Heart left ventricle (tissue), 16 donors: ENCODE measurements around the gene NARF. TPM values are rescaled to one million over a fixed set of nuclear protein-coding genes. Genes with fewer than 3 reads are reported as not detected.
A peak's percentile ranks its signal among the peaks of the same experiment; 100 is the strongest.

ENCODE experiments used
- ATAC-seq, 4 donors: fragments of 200-7000 bp; cut with Tn5 transposase; one replicate each; pipeline ENCODE4 v1.9.1; 2020 to 2022; ENCODE audit warnings: moderate library complexity in 4 of 4, mild to moderate bottlenecking in 3 of 4, moderate number of reproducible peaks in 1 of 4
- DNase-seq, 5 donors: peaks; one replicate each; pipeline ENCODE4 v3.0.0-alpha.2; 2020
- H3K27ac ChIP-seq, 12 donors: fragments of 200-600 bp; sonication (generic) in 4 of 12; one replicate each; pipeline versions ENCODE4 v1.5.0 to v1.8.0; 2016 to 2022; ENCODE audit warnings: mild to moderate bottlenecking in 2 of 12
- H3K27me3 ChIP-seq, 9 donors: fragments of 200-600 bp; sonication (generic) in 2 of 9; one replicate each; pipeline versions ENCODE4 v1.5.1 to v1.8.0; 2016 to 2022; ENCODE audit warnings: mild to moderate bottlenecking in 3 of 9
- H3K36me3 ChIP-seq, 9 donors: fragments of 200-600 bp; sonication (generic) in 2 of 9; one replicate each; pipeline versions ENCODE4 v1.5.0 to v1.8.0; 2018 to 2022; ENCODE audit warnings: mild to moderate bottlenecking in 2 of 9
- H3K4me1 ChIP-seq, 12 donors: fragments of 200-600 bp; sonication (generic) in 4 of 12; one replicate each; pipeline versions ENCODE4 v1.5.0 to v1.8.0; 2016 to 2022; ENCODE audit warnings: mild to moderate bottlenecking in 3 of 12
- H3K4me3 ChIP-seq, 12 donors: fragments of 200-600 bp; sonication (generic) in 4 of 12; one replicate each; pipeline versions ENCODE4 v1.5.0 to v1.8.0; 2017 to 2022; ENCODE audit warnings: mild to moderate bottlenecking in 9 of 12, moderate library complexity in 4 of 12
- H3K9me3 ChIP-seq, 12 donors: fragments of 200-600 bp; sonication (generic) in 4 of 12; one replicate each; pipeline versions ENCODE4 v1.5.0 to v1.8.0; 2016 to 2022; ENCODE audit warnings: mild to moderate bottlenecking in 1 of 12
- CTCF ChIP-seq, 12 donors: fragments of 200-600 bp; sonication (generic) in 4 of 12; IDR thresholded peaks; one replicate each; pipeline versions ENCODE4 v1.5.0 to v1.8.0; 2018 to 2022; ENCODE audit warnings: antibody characterized with exemption in 12 of 12, mild to moderate bottlenecking in 5 of 12
- POLR2A ChIP-seq, 2 donors: fragments of 450-650 bp; IDR thresholded peaks; one replicate each; pipeline ENCODE4 v1.6.1; 2017; ENCODE audit warnings: antibody characterized with exemption in 2 of 2, mild to moderate bottlenecking in 2 of 2, moderate library complexity in 2 of 2
- WGBS, 4 donors: extraction: QIAGEN DNeasy Blood & Tissue Kit in 2 of 4; methylation state at CpG; one replicate each; pipeline versions ENCODE4 v1.1.5 to v1.1.7; 2013 to 2018; 5-methylcytosine and 5-hydroxymethylcytosine counted together
- intact Hi-C, 10 donors: fragments of 100-400 bp; cut with DNase I; formaldehyde crosslinking; loops; one replicate each; pipeline versions ENCODE4 v1.11.1 to v1.14.2; 2022
- polyA plus RNA-seq, 2 donors: library from polyadenylated mRNA; stranded (reverse); fragments of 200-250 nt; gene quantifications; one replicate each; pipeline ENCODE4 v1.2.3, GENCODE V29; 2013
- total RNA-seq, 9 donors: library from RNA; depleted of rRNA in 2 of 9; stranded (reverse); fragments of >200 nt in 2 of 9; fragmentation: NEBNext Ultra II Directional in 3 of 9; extraction: Animal tissue kit (Norgen Biotek cat#: 25700) in 3 of 9; gene quantifications; one replicate each; pipeline versions ENCODE4 v1.1.0 to v1.2.4, GENCODE V29; 2016 to 2023
- donor health status: ischemic (EF 13 %, LVEDD 7.1; RV severe dilation, severe dysfunction).
- donor health status: healthy with polysubstance abuse.
- donor health status: DM: no; HTN: yes; CAD: no.
- donor health status: DM: no; HTN: no; CAD: no.
- donor health status: ischemic (EF 25% LVEDD 6.9; RV normal size, moderate dysfunction).
- donor health status: ischemic (EF 25% LVEDD 5.7; RV mildly dilated, moderate dysfunction).
- donor health status: healthy.
- donor health status: DM: yes; HTN: yes; CAD: no.
- donor health status: ischemic (EF 35%, LVEDD 5.7; RV mildly dilated, moderate dysfunction).
- donor health status: nonischemic (EF 11% LVEDD 7.7; RV severe dilation, severe dysfunction).
- donor health status: DM: yes; HTN: yes; CAD: no.
- donor health status: PGD.
- donor health status: ischemic (EF 29% LVEDD 5.4; RV normal size, mild dysfunction).
- donor health status: nonischemic (EF 23%, LVEDD 6.1; RV moderate dilation, normal function).

The NARF gene
- total and polyA plus RNA-seq, 11 donors = 48.6 to 111 (median 63.0) TPM

GRCh38 chr17:82517230-82517865, 58.8 kb downstream of the NARF start:
- DNase-seq (no peak), ATAC-seq (no peak)
- no peak overlapping the region for H3K4me3 ChIP-seq
- WGBS, 4 donors = 86 to 92% (median 91%) methylated on average over 10 of the region's 10 CpGs
- no peaks in the 10 kb centered on the region for H3K27me3 ChIP-seq
- intact Hi-C loops = loop anchor here in 1 of 10 donors (5.0 kb wide), 1 partner anchor 35 kb away; no protein-coding TSS in a partner anchor
- peaks cover 0 to 27% (median 13%) of the 10 kb centered on the region in 12 donors for H3K4me1 ChIP-seq
- TF ChIP-seq POLR2A (IDR thresholded peaks at IDR 0.05) (no peak), CTCF (IDR thresholded peaks at IDR 0.05) (no peak)
- H3K36me3 ChIP-seq = no peaks in the 10 kb centered on the region
- no peaks in the 10 kb centered on the region for H3K9me3 ChIP-seq
- no peak overlapping the region for H3K27ac ChIP-seq

DNA sequence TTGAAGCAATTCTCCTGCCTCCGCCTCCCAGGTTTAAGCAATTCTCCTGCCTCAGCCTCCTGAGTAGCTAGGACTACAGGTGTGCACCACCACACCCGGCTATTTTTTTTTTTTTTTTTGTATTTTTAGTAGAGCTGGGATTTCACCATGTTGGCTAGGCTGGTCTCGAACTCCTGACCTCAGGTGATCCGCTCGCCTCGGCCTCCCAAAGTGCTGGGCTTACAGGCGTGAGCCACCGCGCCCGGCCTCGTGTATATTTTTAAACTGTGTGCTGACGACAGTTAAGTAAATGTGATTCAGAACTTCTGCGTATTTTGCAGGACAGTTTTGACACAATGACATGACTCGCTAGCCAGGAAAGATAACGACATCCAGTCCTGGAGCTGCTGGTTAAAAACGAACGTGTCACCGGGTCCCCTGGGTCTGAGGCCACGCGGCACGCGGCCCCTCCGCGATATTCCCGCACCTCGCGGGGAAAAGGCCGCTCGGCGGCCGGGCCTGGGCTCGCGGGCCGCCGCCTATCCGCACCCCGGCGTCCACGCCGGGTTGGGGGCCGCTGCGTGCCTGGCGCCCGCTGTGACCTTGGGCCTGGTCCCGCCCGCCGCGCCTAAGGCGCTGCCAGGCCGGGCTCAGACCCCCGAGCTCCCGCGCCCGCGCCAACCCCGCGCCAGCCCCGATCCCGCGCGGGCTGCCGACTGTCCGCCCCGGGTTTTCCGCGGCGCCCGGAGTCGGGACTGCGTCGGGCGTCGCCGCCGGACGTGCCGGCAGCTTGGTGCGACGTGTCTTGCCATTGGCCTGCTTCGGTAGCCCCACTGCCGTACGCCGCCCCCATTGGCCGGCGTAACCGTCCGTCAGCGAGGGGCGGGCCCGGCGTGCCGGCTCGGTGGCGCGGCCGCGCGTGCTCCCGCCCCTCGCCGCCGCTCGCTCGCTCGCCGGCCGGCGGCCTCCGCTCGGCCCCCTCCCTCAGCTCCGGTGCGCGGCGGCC, 60.6 kb downstream of the NARF start, which contains the start of gene FOXK2:
TSS of gene FOXK2 (plus strand) at position 907 of the 985 bp plus-strand sequence. CDS start 157 bp downstream, outside the sequence.
- Histone ChIP-seq H3K9me3 (no peaks in the 10 kb centered on the region), H3K27me3 (no peaks in the 10 kb centered on the region), H3K4me3 (peak within 1 kb of the TSS; percentile 68 to 97 (median 85)), H3K36me3 (no peaks in the 10 kb centered on the region), H3K4me1 (peaks cover 0 to 44% (median 20%) of the 10 kb centered on the region in 12 donors), H3K27ac (peak within 1 kb of the TSS; percentile 93 to 99 (median 96))
- WGBS, 4 donors = 3 to 10% (median 6%) methylated on average over 29 to 114 of the region's 114 CpGs
- DNase-seq = peak; percentile 94 to 97 (median 96)
- ATAC-seq = peak; percentile 97 to 99 (median 98)
- TF ChIP-seq CTCF (IDR thresholded peaks at IDR 0.05) (no peak), POLR2A (IDR thresholded peaks at IDR 0.05) (peak in 1 of 2 donors; percentile 65)
- intact Hi-C loops = loop anchor here in 2 of 10 donors (1.0 to 5.0 kb wide), 3 partner anchors 22 to 33 kb away; no protein-coding TSS in a partner anchor

GRCh38 chr17:82519971-82520903, 61.7 kb downstream of the NARF start:
- Histone ChIP-seq H3K4me1 (peaks cover 6 to 55% (median 30%) of the 10 kb centered on the region in 12 donors), H3K27ac (peak overlapping the region; percentile 69 to 94 (median 86)), H3K36me3 (no peaks in the 10 kb centered on the region), H3K27me3 (no peaks in the 10 kb centered on the region), H3K4me3 (peak overlapping the region; percentile 68 to 97 (median 85)), H3K9me3 (no peaks in the 10 kb centered on the region)
- DNase-seq = peak in 4 of 5 donors; percentile 24 to 66 (median 38)
- 0 to 1% (median 0%) methylated on average over 39 to 94 of the region's 94 CpGs for WGBS, 4 donors
- TF ChIP-seq CTCF (IDR thresholded peaks at IDR 0.05) (no peak), POLR2A (IDR thresholded peaks at IDR 0.05) (no peak)
- intact Hi-C loops = loop anchor here in 2 of 10 donors (1.0 to 5.0 kb wide), 3 partner anchors 23 to 32 kb away; no protein-coding TSS in a partner anchor
- no peak for ATAC-seq
